ENCODE data around the gene RPS15A.
"Not testable (repeated sequence)": the region's sequence is repeated elsewhere in the genome, so short reads cannot be mapped to it uniquely, and the experiment has no call there.

- not testable (repeated sequence) for TF ChIP-seq CTCF, POLR2A, EP300 (IDR thresholded peaks at IDR 0.05)
Measured at GRCh38 chr16:18774651-18775050, 15.5 kb downstream of the RPS15A start.

Measured in tibial nerve (tissue), 4 donors.